ENCODE measurements around the gene RNF182.

RNF182 gene

GRCh38 chr6:13988049-13988738 lies 63.4 kb downstream of the RNF182 start:
- Histone ChIP-seq H3K4me3 (ENCODE audit: low read length) (no peak overlapping the region), H3K9me2 (replicated peaks; ENCODE audit: control insufficient read depth, low read length) (no peaks in the 10 kb centered on the region), H3K27ac (ENCODE audit: low read depth, low read length) (no peak overlapping the region), H3F3A (ENCODE audit: control insufficient read depth, insufficient read depth) (no peaks in the 10 kb centered on the region), H3K4me1 (ENCODE audit: control insufficient read depth, low read length) (no peaks in the 10 kb centered on the region), H4K20me1 (ENCODE audit: control insufficient read depth, insufficient read depth, low read depth, low read length) (no peaks in the 10 kb centered on the region), H3K27me3 (ENCODE audit: control insufficient read depth, low read length) (peaks cover 29% of the 10 kb centered on the region), H3K4me2 (ENCODE audit: low read length) (no peak overlapping the region), H3K36me3 (ENCODE audit: control insufficient read depth, low read length) (no peaks in the 10 kb centered on the region), H3K9me3 (ENCODE audit: control insufficient read depth, insufficient read depth, low read length) (no peaks in the 10 kb centered on the region), H3K79me2 (ENCODE audit: control insufficient read depth, low read length) (no peaks in the 10 kb centered on the region)
- no peak for TF ChIP-seq EZH2phosphoT487 (IDR thresholded peaks at IDR 0.05; ENCODE audit: borderline replicate concordance, low read length)

- Histone ChIP-seq H3K27ac (ENCODE audit: low read depth, low read length) (no peak overlapping the region), H3F3A (ENCODE audit: control insufficient read depth, insufficient read depth) (no peaks in the 10 kb centered on the region), H4K20me1 (ENCODE audit: control insufficient read depth, insufficient read depth, low read depth, low read length) (no peaks in the 10 kb centered on the region), H3K36me3 (ENCODE audit: control insufficient read depth, low read length) (no peaks in the 10 kb centered on the region), H3K79me2 (ENCODE audit: control insufficient read depth, low read length) (no peaks in the 10 kb centered on the region), H3K4me3 (ENCODE audit: low read length) (no peak overlapping the region), H3K4me2 (ENCODE audit: low read length) (no peak overlapping the region), H3K27me3 (ENCODE audit: control insufficient read depth, low read length) (peaks cover 25% of the 10 kb centered on the region; the same call in 1 of the 2 replicates), H3K9me3 (ENCODE audit: control insufficient read depth, insufficient read depth, low read length) (no peaks in the 10 kb centered on the region), H3K4me1 (ENCODE audit: control insufficient read depth, low read length) (no peaks in the 10 kb centered on the region), H3K9me2 (replicated peaks; ENCODE audit: control insufficient read depth, low read length) (no peaks in the 10 kb centered on the region)
- TF ChIP-seq CTCF (IDR thresholded peaks at IDR 0.05; ENCODE audit: low read depth, low read length, poor library complexity, severe bottlenecking) (no peak), EZH2phosphoT487 (IDR thresholded peaks at IDR 0.05; ENCODE audit: borderline replicate concordance, low read length) (no peak)
Observed at GRCh38 chr6:13988908-13989307, 64.2 kb downstream of the RNF182 start.

GRCh38 chr6:13989496-13990144 lies 64.9 kb downstream of the RNF182 start:
- no peak for TF ChIP-seq CTCF (IDR thresholded peaks at IDR 0.05; ENCODE audit: low read depth, low read length, poor library complexity, severe bottlenecking)
- no peak for TF ChIP-seq EZH2phosphoT487 (IDR thresholded peaks at IDR 0.05; ENCODE audit: borderline replicate concordance, low read length)
- H3F3A ChIP-seq (ENCODE audit: control insufficient read depth, insufficient read depth), result no peaks in the 10 kb centered on the region
- no peaks in the 10 kb centered on the region for H3K9me2 ChIP-seq (replicated peaks; ENCODE audit: control insufficient read depth, low read length)
- no peak overlapping the region for H3K4me2 ChIP-seq (ENCODE audit: low read length)
- H3K79me2 ChIP-seq (ENCODE audit: control insufficient read depth, low read length), result no peaks in the 10 kb centered on the region
- no peaks in the 10 kb centered on the region for H3K4me1 ChIP-seq (ENCODE audit: control insufficient read depth, low read length)
- no peaks in the 10 kb centered on the region for H3K36me3 ChIP-seq (ENCODE audit: control insufficient read depth, low read length)
- H4K20me1 ChIP-seq (ENCODE audit: control insufficient read depth, insufficient read depth, low read depth, low read length), result no peaks in the 10 kb centered on the region
- H3K9me3 ChIP-seq (ENCODE audit: control insufficient read depth, insufficient read depth, low read length), result no peaks in the 10 kb centered on the region
- peaks cover 26% of the 10 kb centered on the region; the same call in 1 of the 2 replicates for H3K27me3 ChIP-seq (ENCODE audit: control insufficient read depth, low read length)
- H3K27ac ChIP-seq (ENCODE audit: low read depth, low read length), result no peak overlapping the region
- no peak overlapping the region for H3K4me3 ChIP-seq (ENCODE audit: low read length)

- no peaks in the 10 kb centered on the region for H3K79me2 ChIP-seq (ENCODE audit: control insufficient read depth, low read length)
- no peak overlapping the region for H3K4me2 ChIP-seq (ENCODE audit: low read length)
- no peaks in the 10 kb centered on the region for H3K4me1 ChIP-seq (ENCODE audit: control insufficient read depth, low read length)
- H3K27ac ChIP-seq (ENCODE audit: low read depth, low read length), result no peak overlapping the region
- H4K20me1 ChIP-seq (ENCODE audit: control insufficient read depth, insufficient read depth, low read depth, low read length), result no peaks in the 10 kb centered on the region
- peaks cover 25% of the 10 kb centered on the region; the same call in 1 of the 2 replicates for H3K27me3 ChIP-seq (ENCODE audit: control insufficient read depth, low read length)
- no peak for TF ChIP-seq CTCF (IDR thresholded peaks at IDR 0.05; ENCODE audit: low read depth, low read length, poor library complexity, severe bottlenecking)
- no peak for TF ChIP-seq EZH2phosphoT487 (IDR thresholded peaks at IDR 0.05; ENCODE audit: borderline replicate concordance, low read length)
- no peaks in the 10 kb centered on the region for H3K36me3 ChIP-seq (ENCODE audit: control insufficient read depth, low read length)
- H3F3A ChIP-seq (ENCODE audit: control insufficient read depth, insufficient read depth), result no peaks in the 10 kb centered on the region
- no peaks in the 10 kb centered on the region for H3K9me2 ChIP-seq (replicated peaks; ENCODE audit: control insufficient read depth, low read length)
- H3K9me3 ChIP-seq (ENCODE audit: control insufficient read depth, insufficient read depth, low read length), result no peaks in the 10 kb centered on the region
- H3K4me3 ChIP-seq (ENCODE audit: low read length), result no peak overlapping the region
Observed at GRCh38 chr6:13990796-13991195, 66.0 kb downstream of the RNF182 start.

All from DOHH2 (cell line).